GM21423 (cell line): ENCODE results near the gene NAT8.
"Not testable (repeated sequence)": the region's sequence is repeated elsewhere in the genome, so short reads cannot be mapped to it uniquely, and the experiment has no call there.

Experiments
- ATAC-seq: cut with Tn5 transposase; IDR thresholded peaks from one replicate; pipeline ENCODE4 v1.9.1; 2021; ENCODE audit warnings: mild to moderate bottlenecking, moderate library complexity; ENCODE audit not compliant: unreplicated experiment

Gene NAT8

GRCh38 chr2:73638429-73638828, 3.8 kb downstream of the NAT8 start:
- no peak for ATAC-seq

- ATAC-seq = not testable (repeated sequence)
Measured at GRCh38 chr2:73636977-73637376, 5.2 kb downstream of the NAT8 start.

- ATAC-seq = peak; percentile 62
Measured at GRCh38 chr2:73630662-73631266, 11.5 kb downstream of the NAT8 start.

GRCh38 chr2:73628493-73628892, 13.7 kb downstream of the NAT8 start:
- ATAC-seq = not testable (repeated sequence)

- ATAC-seq = not testable (repeated sequence)
Measured at GRCh38 chr2:73626237-73626636, 16.0 kb downstream of the NAT8 start.

GRCh38 chr2:73624625-73625024, 17.6 kb downstream of the NAT8 start:
- not testable (repeated sequence) for ATAC-seq

GRCh38 chr2:73624036-73624435, 18.2 kb downstream of the NAT8 start:
- ATAC-seq = not testable (repeated sequence)

- not testable (repeated sequence) for ATAC-seq
Measured at GRCh38 chr2:73619925-73620324, 22.3 kb downstream of the NAT8 start.

- ATAC-seq = no peak
Measured at GRCh38 chr2:73614997-73615396, 27.2 kb downstream of the NAT8 start.

- ATAC-seq = no peak
Measured at GRCh38 chr2:73614105-73614504, 28.1 kb downstream of the NAT8 start.

GRCh38 chr2:73611867-73612266, 30.4 kb downstream of the NAT8 start:
- ATAC-seq = no peak

GRCh38 chr2:73611193-73611592, 31.0 kb downstream of the NAT8 start:
- no peak for ATAC-seq

GRCh38 chr2:73610111-73610510, 32.1 kb downstream of the NAT8 start:
- ATAC-seq = no peak

GRCh38 chr2:73604589-73604988, 37.6 kb downstream of the NAT8 start:
- not testable (repeated sequence) for ATAC-seq

GRCh38 chr2:73603099-73603588, 39.1 kb downstream of the NAT8 start:
- peak; percentile 58 for ATAC-seq

- no peak for ATAC-seq
Measured at GRCh38 chr2:73601780-73602179, 40.4 kb downstream of the NAT8 start.

GRCh38 chr2:73594251-73594650, 48.0 kb downstream of the NAT8 start:
- ATAC-seq = no peak

- no peak for ATAC-seq
Measured at GRCh38 chr2:73593680-73594079, 48.5 kb downstream of the NAT8 start.
